IMR-90 (cell line): ENCODE measurements around the gene NOL4.

Source experiments
- BHLHE40 ChIP-seq: fragments of 150-350 bp; IDR thresholded peaks from 2 replicates; pipeline ENCODE4 v1.6.1; 2016; ENCODE audit warnings: mild to moderate bottlenecking, low read depth, low read length
- CTCF ChIP-seq: conservative IDR thresholded peaks from 2 replicates; pipeline ENCODE4 v1.5.1; 2012; ENCODE audit warnings: mild to moderate bottlenecking, low read depth, low read length, improper control_type of control experiment
- NFE2L2 ChIP-seq: fragments of 150-350 bp; IDR thresholded peaks from 2 replicates; pipeline ENCODE4 v1.6.1; 2016; ENCODE audit warnings: low read depth, mild to moderate bottlenecking, low read length
- POLR2A ChIP-seq: IDR thresholded peaks from 2 replicates; pipeline ENCODE4 v1.6.1; 2012; ENCODE audit warnings: mild to moderate bottlenecking, low read depth, low read length
- RAD21 ChIP-seq: IDR thresholded peaks from 2 replicates; pipeline ENCODE4 v1.6.1; 2012; ENCODE audit warnings: low read length, improper control_type of control experiment
- RFX5 ChIP-seq: IDR thresholded peaks from 2 replicates; pipeline ENCODE4 v1.8.0; 2012; ENCODE audit warnings: low read depth, mild to moderate bottlenecking, low read length, moderate library complexity
- SMC3 ChIP-seq: fragments of 150-350 bp; IDR thresholded peaks from 2 replicates; pipeline ENCODE4 v1.6.1; 2016; ENCODE audit warnings: low read depth, mild to moderate bottlenecking, antibody characterized with exemption, low read length, moderate library complexity
- USF2 ChIP-seq: fragments of 150-350 bp; IDR thresholded peaks from 2 replicates; pipeline ENCODE4 v1.6.1; 2017; ENCODE audit warnings: mild to moderate bottlenecking, antibody characterized with exemption, low read length, low read depth

- TF ChIP-seq CTCF (no peak), POLR2A (no peak), USF2 (no peak), NFE2L2 (no peak), RAD21 (no peak), SMC3 (no peak), BHLHE40 (no peak), RFX5 (no peak)
Measured at GRCh38 chr18:34222307-34223163, 2.2 kb downstream of the NOL4 start.
